ENCODE data around the gene ARHGAP40.
"Not testable (repeated sequence)": the region's sequence is repeated elsewhere in the genome, so short reads cannot be mapped to it uniquely, and the experiment has no call there.

Gene ARHGAP40

GRCh38 chr20:38585404-38586180 lies 16.0 kb upstream of the ARHGAP40 start:
- H3K4me3 ChIP-seq (ENCODE audit: low read depth, low read length), result no peak overlapping the region
- no peak for DNase-seq (ENCODE audit: low read depth)

DNA sequence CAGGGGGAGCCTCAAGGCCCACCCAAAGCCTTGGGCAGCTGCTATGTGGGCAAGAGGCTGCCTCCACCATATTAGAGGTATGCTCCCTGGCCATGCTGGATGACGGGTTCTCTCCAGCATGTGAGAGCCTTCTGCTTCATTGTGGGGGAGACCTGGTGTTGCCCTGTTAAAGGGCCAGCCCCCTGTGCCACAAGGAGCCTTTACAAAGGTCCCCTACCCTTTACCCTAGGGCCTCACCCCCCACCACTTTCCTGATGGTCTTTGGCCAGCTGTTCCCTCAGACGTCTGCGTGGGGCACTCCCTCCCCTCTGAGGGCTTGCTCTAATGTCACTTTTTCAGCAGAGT lies 15.5 kb upstream of the ARHGAP40 start:
- no peak overlapping the region for H3K4me3 ChIP-seq (ENCODE audit: low read depth, low read length)
- no peak for DNase-seq (ENCODE audit: low read depth)

- DNase-seq (ENCODE audit: low read depth), result no peak
- H3K4me3 ChIP-seq (ENCODE audit: low read depth, low read length), result no peak overlapping the region
Measured at GRCh38 chr20:38588303-38588702, 13.3 kb upstream of the ARHGAP40 start.

DNA sequence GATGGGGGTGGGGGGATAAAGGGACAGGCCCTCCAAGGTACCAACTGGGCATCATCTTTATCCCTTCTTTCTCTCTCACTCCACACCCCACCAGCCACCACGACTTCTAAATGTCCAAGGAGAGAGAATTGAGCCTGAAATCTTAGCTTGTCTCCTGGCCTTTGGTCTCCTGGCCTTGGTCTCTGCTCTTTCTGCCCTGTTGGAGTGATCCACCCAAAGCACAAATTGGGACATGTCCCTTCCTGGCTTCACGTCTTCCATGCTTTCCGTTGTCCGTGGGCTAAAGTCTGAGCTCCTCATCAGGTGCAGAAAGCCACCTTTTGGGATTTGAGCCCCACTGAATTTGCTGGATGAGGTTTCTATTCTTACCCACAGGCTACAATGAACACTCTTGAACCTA lies 12.3 kb upstream of the ARHGAP40 start:
- no peak overlapping the region for H3K4me3 ChIP-seq (ENCODE audit: low read depth, low read length)
- DNase-seq (ENCODE audit: low read depth), result no peak

GRCh38 chr20:38589967-38590675 lies 11.5 kb upstream of the ARHGAP40 start:
- DNase-seq (ENCODE audit: low read depth), result no peak
- no peak overlapping the region for H3K4me3 ChIP-seq (ENCODE audit: low read depth, low read length)

DNA sequence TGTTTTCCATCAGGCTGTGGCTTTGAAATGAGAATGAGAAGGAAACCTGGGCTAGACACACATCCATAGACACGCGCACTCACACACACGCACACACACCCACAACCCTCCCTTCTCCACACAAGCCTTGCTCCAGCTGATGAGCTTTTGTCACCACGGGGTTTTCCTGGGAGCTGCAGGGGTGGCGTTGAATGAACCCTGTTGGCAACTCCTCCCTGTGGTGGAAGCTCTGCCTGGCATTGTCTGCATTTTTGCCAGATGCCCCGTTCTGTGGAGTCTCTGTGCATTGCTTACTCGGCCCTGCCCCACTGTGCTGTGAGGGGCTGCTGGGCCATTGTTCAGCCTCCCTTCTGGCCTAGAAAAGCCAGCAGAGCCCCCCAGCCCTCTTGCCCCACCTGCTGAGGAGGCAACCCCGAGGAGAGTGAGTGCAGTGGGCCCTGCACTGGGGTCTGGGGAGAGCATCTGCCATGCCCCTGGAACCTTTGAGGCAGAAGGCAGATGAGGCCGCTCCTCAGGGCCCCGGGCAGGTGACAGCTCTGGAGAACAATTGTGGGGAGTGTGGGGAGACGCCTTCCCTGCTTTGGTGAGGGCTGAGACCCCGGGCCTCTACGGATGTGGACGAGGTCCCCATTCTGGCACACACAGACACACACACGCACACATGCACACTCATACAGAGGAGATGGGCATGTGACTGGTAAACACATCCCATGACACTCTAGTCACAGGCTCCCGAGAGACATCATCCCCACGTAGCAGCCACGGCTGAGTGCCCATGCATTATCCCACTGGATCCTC lies 10.7 kb upstream of the ARHGAP40 start:
- H3K4me3 ChIP-seq (ENCODE audit: low read depth, low read length), result no peak overlapping the region
- DNase-seq (ENCODE audit: low read depth), result no peak

DNA sequence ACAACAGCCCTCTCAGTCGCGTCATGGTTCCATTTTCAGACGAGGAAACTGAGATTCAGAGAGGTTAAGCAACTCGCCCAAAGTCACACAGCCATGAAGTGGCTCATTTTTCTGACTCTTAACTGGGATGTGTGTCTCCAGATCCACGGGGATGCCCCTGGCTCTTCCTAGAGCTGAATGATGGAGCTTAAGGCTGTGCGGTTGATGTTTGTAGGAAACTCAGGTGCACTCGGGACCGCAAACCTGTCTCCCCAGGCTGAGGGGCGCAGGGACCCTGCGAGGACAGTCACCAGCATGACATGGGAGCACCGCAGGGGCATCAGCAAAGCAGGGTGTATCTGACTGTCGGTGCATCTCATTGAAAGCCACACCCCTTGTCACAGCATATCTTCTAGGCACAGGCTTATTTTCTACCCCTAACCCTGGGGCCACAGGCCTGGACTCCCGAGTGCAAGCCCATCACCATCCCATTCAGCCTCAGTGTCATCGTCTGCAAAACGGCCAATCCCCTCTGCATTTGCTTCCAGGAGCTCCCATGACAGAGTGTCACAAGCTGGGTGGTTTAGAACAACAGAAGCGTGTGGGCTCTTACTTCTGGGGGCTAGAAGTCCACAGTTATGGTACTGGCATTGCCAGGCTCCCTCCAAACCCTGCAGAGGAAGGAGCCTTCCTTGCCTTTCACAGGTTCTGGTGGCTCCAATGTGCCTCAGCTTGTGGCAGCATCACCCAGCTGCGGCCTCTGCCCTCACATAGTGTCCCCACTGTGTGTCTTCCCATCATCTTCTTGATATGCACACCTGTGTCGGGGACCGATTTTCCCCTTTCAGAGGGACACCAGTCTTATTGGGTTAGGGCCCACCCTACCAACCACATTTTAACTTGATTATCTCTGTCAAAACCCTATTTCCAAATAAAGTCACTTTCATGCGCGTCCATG lies 9.9 kb upstream of the ARHGAP40 start:
- no peak overlapping the region for H3K4me3 ChIP-seq (ENCODE audit: low read depth, low read length)

GRCh38 chr20:38592411-38592790 lies 9.2 kb upstream of the ARHGAP40 start:
- not testable (repeated sequence) for DNase-seq (ENCODE audit: low read depth); H3K4me3 ChIP-seq (ENCODE audit: low read depth, low read length)

More for the DNA sequence above, 9.9 kb upstream of the ARHGAP40 start:
- DNase-seq (ENCODE audit: low read depth), result no peak

GRCh38 chr20:38594281-38594680 lies 7.3 kb upstream of the ARHGAP40 start:
- H3K4me3 ChIP-seq (ENCODE audit: low read depth, low read length); DNase-seq (ENCODE audit: low read depth): not testable (repeated sequence)

GRCh38 chr20:38595886-38596285 lies 5.7 kb upstream of the ARHGAP40 start:
- not testable (repeated sequence) for H3K4me3 ChIP-seq (ENCODE audit: low read depth, low read length); DNase-seq (ENCODE audit: low read depth)

DNA sequence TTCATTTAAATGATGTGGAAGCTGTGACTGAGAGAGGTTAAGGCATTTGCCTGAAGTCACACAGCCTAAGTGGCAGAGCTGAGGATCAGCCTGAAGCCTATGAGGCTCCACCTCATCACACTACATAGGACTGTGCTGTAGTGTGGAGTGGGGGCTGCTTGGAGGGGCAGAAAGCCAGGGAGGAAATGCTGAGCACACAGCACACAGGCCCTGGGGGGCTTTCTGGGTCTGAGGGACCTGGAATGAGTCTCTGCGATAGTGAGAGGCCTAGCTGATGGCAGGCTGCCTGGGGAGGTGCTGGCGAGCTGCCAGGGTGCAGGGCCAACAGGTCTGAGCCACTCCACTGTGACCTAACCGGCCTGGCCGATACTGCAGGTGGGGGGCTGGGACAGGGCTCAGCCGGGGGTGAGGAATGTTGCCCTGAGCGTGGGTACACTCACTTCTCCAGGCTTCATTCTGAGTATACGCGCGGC lies 2.2 kb upstream of the ARHGAP40 start:
- DNase-seq (ENCODE audit: low read depth), result no peak
- H3K4me3 ChIP-seq (ENCODE audit: low read depth, low read length), result no peak overlapping the region

DNA sequence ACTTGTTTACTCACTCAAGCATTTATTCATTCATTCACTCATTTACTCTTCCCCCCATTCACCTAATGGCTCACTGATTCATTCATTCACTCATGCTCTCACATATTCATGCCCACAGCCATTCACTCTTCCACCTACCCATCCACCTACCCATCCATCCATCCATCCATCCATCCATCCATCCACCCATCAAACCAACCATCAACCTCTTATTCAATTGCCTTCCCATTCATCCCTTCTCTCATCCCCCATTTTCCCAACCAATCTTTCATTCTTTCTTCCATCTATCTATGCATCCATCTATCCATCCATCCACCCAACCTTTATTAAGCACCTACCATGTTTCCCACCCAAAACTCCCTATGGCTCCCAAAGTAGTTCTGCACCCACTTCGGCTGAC lies 1.6 kb upstream of the ARHGAP40 start:
- no peak overlapping the region for H3K4me3 ChIP-seq (ENCODE audit: low read depth, low read length)
- no peak for DNase-seq (ENCODE audit: low read depth)

DNA sequence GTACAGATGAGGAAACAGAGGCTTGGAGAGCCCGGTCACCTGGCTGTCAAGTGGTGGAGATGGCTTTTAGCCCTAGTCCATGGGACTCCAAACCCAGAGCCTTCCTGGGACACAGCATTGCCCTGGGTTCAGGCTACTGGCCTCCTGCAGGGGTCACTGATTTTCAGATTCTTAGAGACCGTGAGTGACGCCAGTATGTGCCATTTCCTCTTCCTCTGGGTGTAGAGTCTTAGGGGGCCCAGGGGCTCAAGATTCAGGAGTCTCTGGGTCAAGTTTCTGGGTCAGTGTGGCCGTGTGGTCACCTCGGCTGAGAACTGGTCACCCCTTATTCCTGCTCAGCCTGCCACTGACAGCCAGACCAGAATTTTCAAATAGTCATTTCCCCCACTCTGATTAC lies 574 bp downstream of the ARHGAP40 start:
- H3K4me3 ChIP-seq (ENCODE audit: low read depth, low read length), result peak overlapping the region; percentile 9
- DNase-seq (ENCODE audit: low read depth), result no peak

DNA sequence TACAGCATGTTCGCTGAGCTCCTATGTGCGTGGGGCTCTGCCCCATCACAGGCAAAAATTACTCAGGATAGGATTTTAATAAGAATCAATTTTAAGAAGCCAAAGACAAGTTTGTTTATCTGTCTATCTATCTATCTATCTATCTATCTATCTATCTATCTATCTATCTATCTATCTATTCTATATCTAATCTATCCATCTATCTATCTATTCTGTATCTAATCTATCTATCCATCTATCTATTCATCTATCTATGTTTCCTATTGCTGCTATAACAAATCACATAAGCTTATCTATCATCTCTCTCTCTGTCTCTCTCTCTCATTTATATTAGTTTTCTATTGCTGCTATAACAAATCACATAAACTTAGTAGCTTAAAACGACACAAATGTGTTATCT lies 1.7 kb downstream of the ARHGAP40 start:
- DNase-seq (ENCODE audit: low read depth), result no peak
- H3K4me3 ChIP-seq (ENCODE audit: low read depth, low read length), result no peak overlapping the region

GRCh38 chr20:38604873-38605303 lies 3.3 kb downstream of the ARHGAP40 start:
- no peak overlapping the region for H3K4me3 ChIP-seq (ENCODE audit: low read depth, low read length)
- peak; percentile 18 for DNase-seq (ENCODE audit: low read depth)

DNA sequence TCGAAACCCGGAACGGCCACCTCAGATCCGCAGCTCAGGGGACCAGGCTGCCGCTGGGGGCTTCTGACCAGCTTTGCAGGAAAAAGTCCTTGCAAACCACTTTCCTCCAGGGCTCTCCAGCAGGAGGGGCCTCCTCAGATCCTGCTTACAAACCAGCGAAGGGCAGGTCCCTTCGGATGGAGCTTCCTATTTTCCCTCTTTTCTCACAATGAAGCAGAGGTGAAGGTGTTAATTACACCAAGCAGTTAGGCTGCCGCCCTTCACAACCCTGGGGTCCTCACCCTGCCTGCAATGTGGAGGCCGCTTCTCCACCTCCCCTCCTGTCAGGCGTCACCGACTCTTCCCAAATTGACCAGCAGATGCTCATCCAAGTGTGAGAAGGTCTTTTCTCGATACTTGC lies 5.7 kb downstream of the ARHGAP40 start:
- H3K4me3 ChIP-seq (ENCODE audit: low read depth, low read length), result no peak overlapping the region
- DNase-seq (ENCODE audit: low read depth), result no peak

DNA sequence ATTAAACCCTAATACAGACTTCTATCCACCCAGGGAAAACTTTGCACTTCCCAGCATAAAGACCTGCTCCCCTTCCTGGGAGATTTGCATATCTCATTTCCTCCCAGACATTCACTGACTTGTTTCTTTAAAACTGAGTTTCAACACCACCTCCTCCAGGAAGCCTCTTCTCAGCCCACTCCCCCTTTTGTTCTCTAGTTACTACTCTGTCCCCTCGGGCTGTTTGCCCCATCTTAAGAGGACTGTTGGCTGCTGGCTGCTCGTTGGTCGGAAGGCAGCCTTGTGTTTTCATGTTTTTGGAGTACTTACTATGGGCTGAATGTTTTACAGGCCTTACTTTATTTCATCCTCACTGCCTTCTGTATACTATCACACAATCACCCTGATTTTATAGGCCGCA lies 6.6 kb downstream of the ARHGAP40 start:
- no peak for DNase-seq (ENCODE audit: low read depth)

DNA sequence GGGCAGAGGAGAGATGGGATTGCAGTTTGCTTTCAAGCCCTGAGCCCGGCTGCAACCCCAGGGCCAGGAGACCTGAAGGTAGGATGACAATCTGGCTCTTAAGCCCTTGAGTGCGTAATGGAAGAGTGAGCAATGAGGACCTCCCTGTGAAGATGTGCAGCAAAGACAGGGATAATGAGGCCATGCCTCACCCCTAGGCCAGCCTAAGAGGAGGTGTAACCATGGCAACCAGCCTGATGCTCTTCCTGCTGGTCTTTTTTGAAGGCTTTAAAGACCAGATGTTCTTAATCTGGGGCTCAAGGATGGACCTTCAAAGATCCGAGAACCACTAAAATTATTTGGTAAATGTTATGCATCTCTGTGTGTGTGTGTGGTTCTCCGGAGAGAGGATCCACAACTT lies 8.2 kb downstream of the ARHGAP40 start:
- no peak overlapping the region for H3K4me3 ChIP-seq (ENCODE audit: low read depth, low read length)
- no peak for DNase-seq (ENCODE audit: low read depth)

More for the DNA sequence above, 6.6 kb downstream of the ARHGAP40 start:
- no peak overlapping the region for H3K4me3 ChIP-seq (ENCODE audit: low read depth, low read length)

GRCh38 chr20:38610521-38610920 lies 8.9 kb downstream of the ARHGAP40 start:
- H3K4me3 ChIP-seq (ENCODE audit: low read depth, low read length), result no peak overlapping the region
- no peak for DNase-seq (ENCODE audit: low read depth)
